GM12878 (cell line): Measurements from ENCODE around the gene NDC80. TPM values are rescaled to one million over a fixed set of nuclear protein-coding genes. Genes with fewer than 3 reads are reported as not detected.

Source experiments
- ATF7 ChIP-seq: fragments of 450-650 bp; IDR thresholded peaks from 2 replicates; pipeline ENCODE4 v1.6.1; 2016; ENCODE audit warnings: low read depth, mild to moderate bottlenecking
- CBFB ChIP-seq: IDR thresholded peaks from 2 replicates; pipeline ENCODE4 v1.6.1; 2016; ENCODE audit warnings: antibody characterized with exemption, low read depth
- CHD2 ChIP-seq: IDR thresholded peaks from 2 replicates; pipeline ENCODE4 v1.6.1; 2011; ENCODE audit warnings: low read depth, low read length, improper control_type of control experiment, borderline replicate concordance
- ELK1 ChIP-seq: IDR thresholded peaks from 2 replicates; pipeline ENCODE4 v1.6.1; 2012; ENCODE audit warnings: low read depth, low read length, improper control_type of control experiment
- HDAC2 ChIP-seq: fragments of 200-600 bp; sonication (generic); IDR thresholded peaks from 2 replicates; pipeline ENCODE4 v1.6.1; 2017
- IRF4 ChIP-seq: IDR thresholded peaks from 2 replicates; pipeline ENCODE4 v1.6.1; 2011; ENCODE audit warnings: low read depth, low read length
- MYC ChIP-seq: IDR thresholded peaks from 2 replicates; pipeline ENCODE4 v1.6.1; 2011; ENCODE audit warnings: mild to moderate bottlenecking, low read length, moderate library complexity, inconsistent platforms; ENCODE audit not compliant: insufficient read depth, insufficient replicate concordance, insufficient read length, severe bottlenecking
- NKRF ChIP-seq: fragments of 450-650 bp; conservative IDR thresholded peaks from 2 replicates; pipeline ENCODE4 v1.6.1; 2017; ENCODE audit warnings: mild to moderate bottlenecking, moderate library complexity
- PAX5 ChIP-seq: IDR thresholded peaks from 2 replicates; pipeline ENCODE4 v1.6.1; 2011; ENCODE audit warnings: low read depth, low read length, borderline replicate concordance
- SIX5 ChIP-seq: IDR thresholded peaks from 2 replicates; pipeline ENCODE4 v1.6.1; 2011; ENCODE audit warnings: mild to moderate bottlenecking, low read depth, low read length, moderate library complexity; ENCODE audit not compliant: severe bottlenecking
- polyA plus RNA-seq, 11 experiments: library from polyadenylated mRNA; depleted of rRNA in 4 of 11; unstranded in 6 of 11; stranded (reverse) in 5 of 11; fragments of >200 nt; fragmentation: Nextera tagmentation in 4 of 11; fragmentation: Illumina TruSeq in 1 of 11; extraction: Ambion mirVana in 4 of 11; extraction: Trizol in 1 of 11; gene quantifications; 1 replicate in 1 of 11; 2 replicates in 10 of 11; pipeline versions ENCODE4 v1.2.1 to v1.2.3, GENCODE V29; 2011 to 2016; ENCODE audit warnings: inconsistent platforms in 2 of 11, missing spikeins in 2 of 11, low read depth in 1 of 11
- total RNA-seq, 4 experiments: library from RNA; depleted of rRNA in 3 of 4; stranded (reverse); fragments of >200 nt in 3 of 4; fragmentation: Illumina TruSeq in 1 of 4; extraction: Trizol in 1 of 4; gene quantifications; 2 replicates each; pipeline versions ENCODE4 v1.2.1 to v1.2.3, GENCODE V29; 2013 to 2021
- TF ChIP-seq, protein P1 (sequence below): IDR thresholded peaks from 2 replicates; pipeline ENCODE4 v1.6.1; 2011; ENCODE audit warnings: borderline replicate concordance, low read depth, mild to moderate bottlenecking, moderate library complexity, low read length; ENCODE audit not compliant: insufficient read depth, poor library complexity, severe bottlenecking
- TF ChIP-seq, protein P2 (sequence below): fragments of 450-650 bp; IDR thresholded peaks from 2 replicates; pipeline ENCODE4 v1.6.1; 2018; ENCODE audit warnings: mild to moderate bottlenecking, low read depth, moderate library complexity; ENCODE audit not compliant: partially characterized antibody
- TF ChIP-seq, protein P3 (sequence below), 3 experiments: IDR thresholded peaks in 2 of 3; conservative IDR thresholded peaks in 1 of 3; 2 replicates each; pipeline ENCODE4 v1.5.1; 2011; ENCODE audit warnings: low read depth in 3 of 3, low read length in 3 of 3, mild to moderate bottlenecking in 3 of 3, control low read depth in 2 of 3, moderate library complexity in 2 of 3, inconsistent platforms in 1 of 3, mixed read lengths in 1 of 3; ENCODE audit not compliant: control insufficient read depth in 2 of 3, insufficient read depth in 1 of 3; ENCODE audit errors: extremely low read depth in 1 of 3
- TF ChIP-seq, protein P4 (sequence below): IDR thresholded peaks from 2 replicates; pipeline ENCODE4 v1.6.1; 2011; ENCODE audit warnings: low read depth, mild to moderate bottlenecking, low read length, moderate library complexity, borderline replicate concordance; ENCODE audit errors: extremely low read depth

Gene NDC80
- total and polyA plus RNA-seq, 10 of the 15 experiments (the other 5 are each of a cell fraction or from before 2014, with no cell fraction given): 36.5 to 80.8 (median 54.7) TPM

DNA sequence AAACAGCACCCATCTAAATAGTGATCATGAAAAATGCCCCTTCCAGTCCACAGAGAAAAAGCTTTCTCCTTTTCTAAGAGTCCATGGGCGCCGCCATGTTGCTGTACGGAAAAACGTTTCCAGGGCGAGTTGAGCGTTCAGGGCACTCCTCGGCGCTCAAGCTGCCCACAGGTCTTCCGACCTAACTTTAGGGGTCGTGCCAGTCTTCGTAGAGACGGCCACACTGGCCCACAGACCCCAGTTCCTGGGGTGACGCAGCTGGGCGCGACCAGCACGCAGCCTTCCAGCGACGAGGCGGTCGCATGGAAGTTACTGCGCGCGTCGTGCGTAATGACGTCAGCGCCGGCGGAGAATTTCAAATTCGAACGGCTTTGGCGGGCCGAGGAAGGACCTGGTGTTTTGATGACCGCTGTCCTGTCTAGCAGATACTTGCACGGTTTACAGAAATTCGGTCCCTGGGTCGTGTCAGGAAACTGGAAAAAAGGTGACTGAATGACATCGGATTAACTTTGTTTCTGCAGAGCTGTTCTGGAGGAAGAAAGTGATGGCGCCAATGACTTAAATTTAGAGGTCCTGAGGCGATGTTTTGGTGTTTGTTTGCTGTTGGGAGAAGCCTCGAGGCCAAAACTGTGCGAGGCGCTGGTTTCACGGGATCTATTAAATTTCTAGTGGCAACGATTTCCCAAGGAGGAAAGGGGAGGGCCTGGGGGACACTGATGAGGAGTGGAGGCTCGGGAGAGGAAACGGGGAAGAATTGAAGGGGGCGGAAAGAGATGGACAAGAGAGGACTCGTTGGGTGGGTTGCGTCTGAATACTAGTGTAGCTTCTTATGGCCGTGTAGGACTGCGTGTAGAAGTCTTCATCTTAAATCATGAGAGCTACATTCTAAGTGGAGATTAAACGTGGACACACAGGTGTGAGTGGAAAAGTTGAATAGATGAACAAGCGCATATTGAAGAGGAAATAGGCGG is at the start of gene NDC80, which contains the start of gene METTL4 (continued):
- no peak for TF ChIP-seq HDAC2
- TF ChIP-seq, protein P1, sequence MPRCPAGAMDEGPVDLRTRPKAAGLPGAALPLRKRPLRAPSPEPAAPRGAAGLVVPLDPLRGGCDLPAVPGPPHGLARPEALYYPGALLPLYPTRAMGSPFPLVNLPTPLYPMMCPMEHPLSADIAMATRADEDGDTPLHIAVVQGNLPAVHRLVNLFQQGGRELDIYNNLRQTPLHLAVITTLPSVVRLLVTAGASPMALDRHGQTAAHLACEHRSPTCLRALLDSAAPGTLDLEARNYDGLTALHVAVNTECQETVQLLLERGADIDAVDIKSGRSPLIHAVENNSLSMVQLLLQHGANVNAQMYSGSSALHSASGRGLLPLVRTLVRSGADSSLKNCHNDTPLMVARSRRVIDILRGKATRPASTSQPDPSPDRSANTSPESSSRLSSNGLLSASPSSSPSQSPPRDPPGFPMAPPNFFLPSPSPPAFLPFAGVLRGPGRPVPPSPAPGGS: no peak
- peak; percentile 66 for TF ChIP-seq SIX5
- peak; percentile 53 for TF ChIP-seq MYC
- TF ChIP-seq, protein P2, sequence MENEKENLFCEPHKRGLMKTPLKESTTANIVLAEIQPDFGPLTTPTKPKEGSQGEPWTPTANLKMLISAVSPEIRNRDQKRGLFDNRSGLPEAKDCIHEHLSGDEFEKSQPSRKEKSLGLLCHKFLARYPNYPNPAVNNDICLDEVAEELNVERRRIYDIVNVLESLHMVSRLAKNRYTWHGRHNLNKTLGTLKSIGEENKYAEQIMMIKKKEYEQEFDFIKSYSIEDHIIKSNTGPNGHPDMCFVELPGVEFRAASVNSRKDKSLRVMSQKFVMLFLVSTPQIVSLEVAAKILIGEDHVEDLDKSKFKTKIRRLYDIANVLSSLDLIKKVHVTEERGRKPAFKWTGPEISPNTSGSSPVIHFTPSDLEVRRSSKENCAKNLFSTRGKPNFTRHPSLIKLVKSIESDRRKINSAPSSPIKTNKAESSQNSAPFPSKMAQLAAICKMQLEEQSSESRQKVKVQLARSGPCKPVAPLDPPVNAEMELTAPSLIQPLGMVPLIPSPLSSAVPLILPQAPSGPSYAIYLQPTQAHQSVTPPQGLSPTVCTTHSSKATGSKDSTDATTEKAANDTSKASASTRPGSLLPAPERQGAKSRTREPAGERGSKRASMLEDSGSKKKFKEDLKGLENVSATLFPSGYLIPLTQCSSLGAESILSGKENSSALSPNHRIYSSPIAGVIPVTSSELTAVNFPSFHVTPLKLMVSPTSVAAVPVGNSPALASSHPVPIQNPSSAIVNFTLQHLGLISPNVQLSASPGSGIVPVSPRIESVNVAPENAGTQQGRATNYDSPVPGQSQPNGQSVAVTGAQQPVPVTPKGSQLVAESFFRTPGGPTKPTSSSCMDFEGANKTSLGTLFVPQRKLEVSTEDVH: peak; percentile 90
- no peak for TF ChIP-seq IRF4
- peak; percentile 60; the same call in 1 of the 2 replicates for TF ChIP-seq ELK1
- TF ChIP-seq, protein P3, sequence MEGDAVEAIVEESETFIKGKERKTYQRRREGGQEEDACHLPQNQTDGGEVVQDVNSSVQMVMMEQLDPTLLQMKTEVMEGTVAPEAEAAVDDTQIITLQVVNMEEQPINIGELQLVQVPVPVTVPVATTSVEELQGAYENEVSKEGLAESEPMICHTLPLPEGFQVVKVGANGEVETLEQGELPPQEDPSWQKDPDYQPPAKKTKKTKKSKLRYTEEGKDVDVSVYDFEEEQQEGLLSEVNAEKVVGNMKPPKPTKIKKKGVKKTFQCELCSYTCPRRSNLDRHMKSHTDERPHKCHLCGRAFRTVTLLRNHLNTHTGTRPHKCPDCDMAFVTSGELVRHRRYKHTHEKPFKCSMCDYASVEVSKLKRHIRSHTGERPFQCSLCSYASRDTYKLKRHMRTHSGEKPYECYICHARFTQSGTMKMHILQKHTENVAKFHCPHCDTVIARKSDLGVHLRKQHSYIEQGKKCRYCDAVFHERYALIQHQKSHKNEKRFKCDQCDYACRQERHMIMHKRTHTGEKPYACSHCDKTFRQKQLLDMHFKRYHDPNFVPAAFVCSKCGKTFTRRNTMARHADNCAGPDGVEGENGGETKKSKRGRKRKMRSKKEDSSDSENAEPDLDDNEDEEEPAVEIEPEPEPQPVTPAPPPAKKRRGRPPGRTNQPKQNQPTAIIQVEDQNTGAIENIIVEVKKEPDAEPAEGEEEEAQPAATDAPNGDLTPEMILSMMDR (IDR thresholded peaks at IDR 0.05 in 2 of 3, conservative IDR thresholded peaks at IDR 0.05 in 1 of 3; ENCODE audit: control insufficient read depth in 2 of 3, extremely low read depth in 1 of 3, insufficient read depth in 1 of 3, low read depth in 3 of 3, low read length in 3 of 3): 0 out of 6 replicates have a peak, but pooled peaks of 1 of the 3 experiments have one; percentile 12
- peak; percentile 83; the same call in 1 of the 2 replicates for TF ChIP-seq PAX5
- peak; percentile 66; the same call in 1 of the 2 replicates for TF ChIP-seq CHD2
- TF ChIP-seq CBFB: peak; percentile 68
- peak; percentile 99 for TF ChIP-seq ATF7
- TF ChIP-seq, protein P4, sequence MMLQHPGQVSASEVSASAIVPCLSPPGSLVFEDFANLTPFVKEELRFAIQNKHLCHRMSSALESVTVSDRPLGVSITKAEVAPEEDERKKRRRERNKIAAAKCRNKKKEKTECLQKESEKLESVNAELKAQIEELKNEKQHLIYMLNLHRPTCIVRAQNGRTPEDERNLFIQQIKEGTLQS: peak; percentile 85; the same call in 1 of the 2 replicates
- peak; percentile 99 for TF ChIP-seq NKRF
